Activated T-cell treated with anti-CD3 and anti-CD28 coated beads, Interleukin-2, amount 50 U/mL, for 48 hours (primary cell): ENCODE results near the gene POU2F2.
A peak's percentile ranks its signal among the peaks of the same experiment; 100 is the strongest.
"Not testable (repeated sequence)": the region's sequence is repeated elsewhere in the genome, so short reads cannot be mapped to it uniquely, and the experiment has no call there.

Experiments
- DNase-seq, 2 experiments: peaks; one replicate each; pipeline ENCODE4 v3.0.0-alpha.2; 2020

Gene POU2F2

GRCh38 chr19:42053037-42053935 is 79.0 kb downstream of the POU2F2 start:
- no peak for DNase-seq

- DNase-seq: no peak
These were observed 79.9 kb downstream of the POU2F2 start for GRCh38 chr19:42052241-42052863.

GRCh38 chr19:42051166-42052115 is 80.8 kb downstream of the POU2F2 start:
- peak; percentile 65 to 75 for DNase-seq

- DNase-seq: no peak
These were observed 83.3 kb downstream of the POU2F2 start for GRCh38 chr19:42048992-42049391.

GRCh38 chr19:42045575-42045974 is 86.7 kb downstream of the POU2F2 start:
- DNase-seq: no peak

GRCh38 chr19:42042455-42043170 is 89.6 kb downstream of the POU2F2 start:
- DNase-seq: no peak

GRCh38 chr19:42040491-42040890 is 91.8 kb downstream of the POU2F2 start:
- not testable (repeated sequence) for DNase-seq

- no peak for DNase-seq
These were observed 92.2 kb downstream of the POU2F2 start for GRCh38 chr19:42040031-42040430.

- DNase-seq: no peak
These were observed 93.6 kb downstream of the POU2F2 start for GRCh38 chr19:42038666-42039065.

GRCh38 chr19:42037649-42038048 is 94.6 kb downstream of the POU2F2 start:
- no peak for DNase-seq
